Transverse colon (tissue), 4 donors: ENCODE measurements around the gene ANKS3.

Source experiments
- EP300 ChIP-seq: sonication (generic); formaldehyde crosslinking; IDR thresholded peaks from one replicate; pipeline ENCODE4 v1.6.1; 2017; ENCODE audit warnings: antibody characterized with exemption, low read depth
- POLR2A ChIP-seq: fragments of 450-650 bp; IDR thresholded peaks from one replicate; pipeline ENCODE4 v1.6.1; 2016; ENCODE audit warnings: antibody characterized with exemption, mild to moderate bottlenecking, moderate library complexity
- POLR2AphosphoS5 ChIP-seq, 3 donors: sonication (generic); formaldehyde crosslinking; IDR thresholded peaks; one replicate each; pipeline ENCODE4 v1.6.1; 2016; ENCODE audit warnings: antibody characterized with exemption in 3 of 3
- TF ChIP-seq, protein P1 (sequence below), 5 experiments: fragments of 200-600 bp in 3 of 5; fragments of 450-650 bp in 2 of 5; sonication (generic) in 3 of 5; IDR thresholded peaks; 1 replicate in 2 of 5; 2 replicates in 3 of 5; pipeline ENCODE4 v1.5.1; 2016 to 2017; ENCODE audit warnings: antibody characterized with exemption in 5 of 5, inconsistent platforms in 3 of 5, mild to moderate bottlenecking in 2 of 5, moderate library complexity in 1 of 5

DNA sequence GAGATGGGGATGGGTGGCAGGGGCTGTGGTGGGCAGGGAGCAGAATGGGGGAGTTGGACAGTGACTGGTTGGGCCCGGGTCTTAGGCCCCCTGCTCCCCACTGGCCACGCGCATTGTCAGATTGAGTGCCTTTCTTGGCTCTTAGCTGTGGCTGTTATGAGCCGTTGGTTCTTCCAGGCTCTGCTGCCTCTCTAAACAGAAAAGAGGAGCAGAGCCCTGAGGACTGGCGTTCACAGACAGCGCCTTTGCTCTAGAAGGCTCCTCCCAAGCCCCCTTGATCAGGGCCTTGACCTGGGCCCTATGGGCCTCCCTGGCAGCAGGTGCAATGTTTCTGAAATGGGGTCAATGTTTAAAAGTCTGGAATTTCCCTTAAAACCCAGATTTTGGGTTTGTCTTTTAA lies 55.5 kb downstream of the ANKS3 start:
- no peak for TF ChIP-seq POLR2A
- TF ChIP-seq, protein P1, sequence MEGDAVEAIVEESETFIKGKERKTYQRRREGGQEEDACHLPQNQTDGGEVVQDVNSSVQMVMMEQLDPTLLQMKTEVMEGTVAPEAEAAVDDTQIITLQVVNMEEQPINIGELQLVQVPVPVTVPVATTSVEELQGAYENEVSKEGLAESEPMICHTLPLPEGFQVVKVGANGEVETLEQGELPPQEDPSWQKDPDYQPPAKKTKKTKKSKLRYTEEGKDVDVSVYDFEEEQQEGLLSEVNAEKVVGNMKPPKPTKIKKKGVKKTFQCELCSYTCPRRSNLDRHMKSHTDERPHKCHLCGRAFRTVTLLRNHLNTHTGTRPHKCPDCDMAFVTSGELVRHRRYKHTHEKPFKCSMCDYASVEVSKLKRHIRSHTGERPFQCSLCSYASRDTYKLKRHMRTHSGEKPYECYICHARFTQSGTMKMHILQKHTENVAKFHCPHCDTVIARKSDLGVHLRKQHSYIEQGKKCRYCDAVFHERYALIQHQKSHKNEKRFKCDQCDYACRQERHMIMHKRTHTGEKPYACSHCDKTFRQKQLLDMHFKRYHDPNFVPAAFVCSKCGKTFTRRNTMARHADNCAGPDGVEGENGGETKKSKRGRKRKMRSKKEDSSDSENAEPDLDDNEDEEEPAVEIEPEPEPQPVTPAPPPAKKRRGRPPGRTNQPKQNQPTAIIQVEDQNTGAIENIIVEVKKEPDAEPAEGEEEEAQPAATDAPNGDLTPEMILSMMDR (IDR thresholded peaks at IDR 0.05): no peak
- no peak for TF ChIP-seq POLR2AphosphoS5 (IDR thresholded peaks at IDR 0.05)
- TF ChIP-seq EP300: no peak
